Measurements from ENCODE around the gene NCKAP5L.
A peak's percentile ranks its signal among the peaks of the same experiment; 100 is the strongest.

Gene NCKAP5L

DNA sequence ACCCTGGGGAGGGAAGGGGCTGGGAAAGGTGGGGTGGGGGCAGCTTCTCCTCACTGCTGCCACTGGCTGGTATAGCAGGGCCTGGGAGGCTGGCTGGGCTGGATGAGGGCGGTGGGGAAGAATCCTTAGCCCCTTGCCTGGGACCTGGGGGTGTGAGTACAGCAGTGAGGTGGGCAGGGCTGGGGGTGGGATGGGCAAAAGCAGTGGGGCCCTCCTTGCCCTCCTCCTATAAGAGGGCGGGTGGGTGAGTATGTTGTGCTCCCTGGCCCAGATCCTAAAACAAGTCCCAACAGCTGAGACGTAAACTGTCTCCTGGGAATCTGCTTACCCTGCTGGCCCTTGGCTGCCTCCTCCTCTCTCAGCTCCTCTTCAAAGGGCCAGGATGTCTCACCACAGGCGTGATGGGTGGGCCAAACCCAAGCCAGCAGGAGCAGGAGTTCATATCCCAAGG is 2.2 kb downstream of the NCKAP5L start:
- no peak for DNase-seq (ENCODE audit: low spot score in 2 of 2)
- Mint-ChIP-seq H3K27ac (ENCODE audit: low read depth) (no peak overlapping the region), H3K27me3 (no peaks in the 10 kb centered on the region), H3K4me1 (peaks cover 52% of the 10 kb centered on the region), H3K36me3 (ENCODE audit: insufficient read depth) (peaks cover 9% of the 10 kb centered on the region), H3K9me3 (no peaks in the 10 kb centered on the region), H3K4me3 (no peak overlapping the region)
- ATAC-seq (replicated peaks; ENCODE audit: extremely low read depth, poor library complexity, severe bottlenecking), result no peak

DNA sequence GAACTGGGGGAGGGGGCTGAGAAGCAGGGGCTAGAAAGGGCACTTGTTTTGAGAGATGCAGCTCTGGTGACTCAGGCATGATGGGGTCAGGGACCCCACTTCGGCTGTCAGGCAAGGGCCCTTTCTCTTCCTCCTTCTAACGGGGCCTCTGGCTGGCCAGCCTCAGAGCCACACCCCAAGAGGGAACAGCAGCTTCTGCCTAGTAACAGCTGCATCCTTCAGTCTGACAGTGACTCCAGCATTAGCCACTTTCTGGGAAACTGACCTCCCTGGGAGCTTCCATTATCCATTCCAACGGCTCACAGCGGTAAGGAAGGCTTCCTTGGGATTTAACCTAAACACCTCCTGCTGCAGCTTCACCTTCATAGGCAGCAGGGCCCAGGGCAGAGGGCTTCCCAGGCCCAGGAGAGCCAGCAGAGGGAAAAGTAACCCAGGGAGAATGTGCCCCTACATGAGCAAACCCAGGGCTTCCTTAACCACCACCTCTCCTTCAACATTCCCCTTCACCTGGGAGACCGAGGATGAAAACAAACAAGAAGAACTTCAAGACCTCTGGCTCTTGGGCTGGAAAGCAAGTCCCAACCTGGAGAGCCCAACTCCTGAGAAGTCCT is 2.7 kb downstream of the NCKAP5L start:
- Mint-ChIP-seq H3K9me3 (no peaks in the 10 kb centered on the region), H3K36me3 (ENCODE audit: insufficient read depth) (peaks cover 9% of the 10 kb centered on the region), H3K4me3 (no peak overlapping the region), H3K4me1 (peaks cover 57% of the 10 kb centered on the region), H3K27ac (ENCODE audit: low read depth) (no peak overlapping the region), H3K27me3 (no peaks in the 10 kb centered on the region)
- DNase-seq (ENCODE audit: low spot score in 2 of 2) (no peak), ATAC-seq (replicated peaks; ENCODE audit: extremely low read depth, poor library complexity, severe bottlenecking) (no peak)

DNA sequence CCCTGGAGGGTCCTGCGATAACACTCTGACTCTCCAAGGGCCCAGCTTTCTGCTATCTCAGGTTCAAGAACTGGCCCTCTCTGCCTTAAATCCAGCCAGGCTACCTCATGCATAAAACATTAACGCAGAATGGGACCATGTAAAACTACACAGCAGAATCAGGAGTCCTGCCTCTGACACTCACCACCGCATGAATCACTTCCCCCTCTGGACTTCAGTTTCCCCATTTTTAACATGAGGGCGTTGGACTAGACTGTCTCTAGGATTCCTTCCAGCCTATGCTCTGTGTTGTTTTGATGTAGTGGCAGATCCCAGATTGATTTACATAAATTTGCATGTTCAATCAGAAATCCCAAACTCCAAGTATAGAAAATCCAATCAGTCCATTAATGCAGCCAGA is 3.3 kb downstream of the NCKAP5L start:
- Mint-ChIP-seq H3K27ac (ENCODE audit: low read depth) (no peak overlapping the region), H3K4me3 (no peak overlapping the region), H3K4me1 (peaks cover 57% of the 10 kb centered on the region), H3K36me3 (ENCODE audit: insufficient read depth) (peaks cover 9% of the 10 kb centered on the region), H3K27me3 (no peaks in the 10 kb centered on the region), H3K9me3 (no peaks in the 10 kb centered on the region)
- DNase-seq (ENCODE audit: low spot score in 2 of 2) (no peak), ATAC-seq (replicated peaks; ENCODE audit: extremely low read depth, poor library complexity, severe bottlenecking) (no peak)

DNA sequence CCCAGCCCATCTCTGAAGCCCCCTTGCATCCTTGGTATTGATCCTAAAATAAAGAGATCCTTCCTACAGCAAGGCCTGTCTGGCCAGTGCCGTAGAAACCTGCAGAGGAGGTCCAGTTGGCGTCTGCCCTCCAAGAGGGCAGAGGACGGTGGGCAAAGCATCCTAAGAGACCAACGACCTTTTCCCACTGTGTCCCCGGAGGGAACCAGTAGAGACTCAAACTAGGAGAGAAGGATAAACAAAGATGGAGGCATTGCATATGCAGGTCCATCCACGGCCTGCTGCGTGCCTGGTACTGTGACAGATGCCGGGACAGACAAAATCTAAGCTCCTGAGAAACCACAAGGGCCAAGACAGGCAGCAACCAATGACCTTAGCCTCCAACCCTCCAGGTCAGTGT is 3.8 kb downstream of the NCKAP5L start:
- no peaks in the 10 kb centered on the region for H3K27me3 Mint-ChIP-seq
- H3K4me1 Mint-ChIP-seq, result peaks cover 55% of the 10 kb centered on the region
- no peak overlapping the region for H3K4me3 Mint-ChIP-seq
- H3K36me3 Mint-ChIP-seq (ENCODE audit: insufficient read depth), result peaks cover 9% of the 10 kb centered on the region
- ATAC-seq (replicated peaks; ENCODE audit: extremely low read depth, poor library complexity, severe bottlenecking) (no peak), DNase-seq (ENCODE audit: low spot score in 2 of 2) (no peak)
- no peak overlapping the region for H3K27ac Mint-ChIP-seq (ENCODE audit: low read depth)
- no peaks in the 10 kb centered on the region for H3K9me3 Mint-ChIP-seq

DNA sequence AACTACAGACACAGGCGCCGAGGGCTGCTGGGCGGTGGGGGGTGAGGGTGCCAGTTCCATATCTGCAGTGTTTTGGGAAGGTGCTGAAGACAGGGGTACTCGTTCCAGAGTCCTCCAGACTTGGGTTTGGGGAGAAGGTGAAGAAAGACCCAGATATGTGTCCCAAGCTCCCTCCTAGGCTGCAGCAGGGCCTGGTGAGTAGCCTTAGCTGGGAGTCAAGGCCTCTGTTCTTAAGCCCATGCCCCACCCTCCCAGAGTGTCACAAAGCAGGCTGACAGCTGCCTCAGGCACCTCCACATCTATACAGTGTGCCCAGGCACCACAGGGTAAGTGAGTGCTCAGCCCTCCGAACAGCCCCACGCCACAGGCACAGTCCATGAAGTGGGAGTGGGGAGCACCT is 4.3 kb downstream of the NCKAP5L start:
- no peak overlapping the region for H3K4me3 Mint-ChIP-seq
- DNase-seq (ENCODE audit: low spot score in 2 of 2) (no peak), ATAC-seq (replicated peaks; ENCODE audit: extremely low read depth, poor library complexity, severe bottlenecking) (no peak)
- no peak overlapping the region for H3K27ac Mint-ChIP-seq (ENCODE audit: low read depth)
- no peaks in the 10 kb centered on the region for H3K27me3 Mint-ChIP-seq
- peaks cover 9% of the 10 kb centered on the region for H3K36me3 Mint-ChIP-seq (ENCODE audit: insufficient read depth)
- H3K4me1 Mint-ChIP-seq, result peaks cover 51% of the 10 kb centered on the region
- H3K9me3 Mint-ChIP-seq, result no peaks in the 10 kb centered on the region

DNA sequence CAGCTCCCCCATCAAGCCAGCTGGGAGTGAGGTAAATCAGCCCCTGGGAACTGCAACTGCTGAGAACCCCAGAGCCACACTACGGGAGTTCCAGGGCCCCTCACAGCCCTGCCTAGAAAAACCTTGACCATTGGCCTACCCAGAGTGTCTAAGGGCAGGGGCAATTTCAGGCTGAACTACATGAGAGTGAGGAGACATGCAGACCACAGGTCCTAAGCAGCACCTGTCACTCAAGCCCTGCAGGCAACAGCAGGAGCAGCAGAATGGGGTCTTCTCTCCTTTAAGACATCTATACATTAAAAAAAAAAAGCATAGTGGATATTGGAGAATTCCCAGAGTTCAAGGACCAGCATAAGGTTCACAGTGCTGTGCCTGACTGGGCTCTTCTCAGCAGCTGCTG is 4.9 kb downstream of the NCKAP5L start:
- ATAC-seq (replicated peaks; ENCODE audit: extremely low read depth, poor library complexity, severe bottlenecking), result no peak
- Mint-ChIP-seq H3K27me3 (no peaks in the 10 kb centered on the region), H3K36me3 (ENCODE audit: insufficient read depth) (peaks cover 6% of the 10 kb centered on the region), H3K27ac (ENCODE audit: low read depth) (peak overlapping the region; percentile 61), H3K9me3 (no peaks in the 10 kb centered on the region), H3K4me1 (peaks cover 45% of the 10 kb centered on the region), H3K4me3 (no peak overlapping the region)
- DNase-seq (ENCODE audit: low spot score in 2 of 2), result no peak

DNA sequence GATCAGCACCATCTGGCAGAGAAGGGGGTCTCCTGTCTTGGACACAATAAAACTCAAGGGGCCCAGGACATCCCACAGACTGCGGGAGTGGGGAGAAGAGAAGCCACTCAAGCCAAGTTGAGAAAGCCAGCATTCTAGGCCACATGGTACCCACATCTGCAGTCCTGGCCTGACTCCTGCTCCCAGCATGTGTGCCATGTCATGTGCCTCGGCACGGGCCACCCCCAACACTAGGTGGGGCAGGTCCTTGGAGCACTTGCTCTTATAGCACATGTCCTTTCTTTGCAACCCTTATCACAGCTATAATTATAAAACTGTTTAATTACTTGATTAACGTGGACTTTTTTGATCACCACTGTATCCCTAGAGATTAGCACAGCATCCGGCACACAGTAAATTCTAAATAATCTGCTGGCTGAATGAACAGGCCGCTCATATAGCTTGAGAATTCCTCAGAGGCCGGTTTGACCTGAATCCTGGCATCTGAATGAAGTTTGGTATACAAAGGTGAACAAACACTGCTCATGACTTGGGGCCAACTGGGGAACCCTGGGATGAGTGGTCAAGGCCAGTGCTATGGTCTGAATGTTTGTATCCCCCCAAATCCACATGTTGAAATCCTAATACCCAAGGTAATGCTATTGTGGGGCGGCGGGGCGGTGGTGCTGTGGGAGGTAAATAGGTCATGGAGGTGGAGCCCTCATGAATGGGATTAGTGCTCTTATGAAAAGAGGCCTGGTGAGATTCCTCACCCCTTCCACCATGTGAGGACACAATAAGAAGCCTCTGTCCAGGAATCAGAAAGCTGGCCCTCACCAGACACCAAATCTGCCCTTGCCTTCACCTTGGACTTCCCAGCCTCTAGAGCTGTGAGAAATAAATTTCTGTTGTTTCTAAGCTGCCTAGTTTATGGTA is 6.6 kb downstream of the NCKAP5L start:
- no peak overlapping the region for H3K27ac Mint-ChIP-seq (ENCODE audit: low read depth)
- peaks cover 32% of the 10 kb centered on the region for H3K4me1 Mint-ChIP-seq
- DNase-seq (ENCODE audit: low spot score in 2 of 2) (no peak), ATAC-seq (replicated peaks; ENCODE audit: extremely low read depth, poor library complexity, severe bottlenecking) (no peak)
- H3K9me3 Mint-ChIP-seq, result no peaks in the 10 kb centered on the region
- H3K4me3 Mint-ChIP-seq, result peak overlapping the region; percentile 30
- peaks cover 3% of the 10 kb centered on the region for H3K36me3 Mint-ChIP-seq (ENCODE audit: insufficient read depth)
- no peaks in the 10 kb centered on the region for H3K27me3 Mint-ChIP-seq

DNA sequence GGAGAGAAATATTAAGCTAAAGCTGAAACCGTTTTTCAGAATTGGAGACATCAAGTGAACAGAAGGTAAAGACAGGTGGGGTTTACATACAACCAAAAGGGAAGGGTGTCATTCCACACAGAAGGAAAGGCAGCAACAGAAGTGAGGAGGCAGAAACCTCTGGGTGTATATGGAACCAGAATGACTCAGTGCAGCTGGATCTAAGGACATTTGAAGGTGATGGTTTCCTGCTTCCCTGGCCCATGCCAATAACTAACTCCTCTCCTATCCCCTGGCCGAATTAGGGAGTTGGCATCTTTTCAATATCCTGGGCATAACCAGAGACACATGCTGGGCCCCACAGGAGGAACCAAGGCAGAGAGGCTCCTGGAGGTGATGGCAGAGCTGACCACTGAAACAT is 8.4 kb downstream of the NCKAP5L start:
- Mint-ChIP-seq H3K9me3 (no peaks in the 10 kb centered on the region), H3K27me3 (no peaks in the 10 kb centered on the region), H3K27ac (ENCODE audit: low read depth) (no peak overlapping the region), H3K4me3 (no peak overlapping the region), H3K4me1 (peaks cover 25% of the 10 kb centered on the region), H3K36me3 (ENCODE audit: insufficient read depth) (peaks cover 7% of the 10 kb centered on the region)
- DNase-seq (ENCODE audit: low spot score in 2 of 2) (no peak), ATAC-seq (replicated peaks; ENCODE audit: extremely low read depth, poor library complexity, severe bottlenecking) (no peak)

DNA sequence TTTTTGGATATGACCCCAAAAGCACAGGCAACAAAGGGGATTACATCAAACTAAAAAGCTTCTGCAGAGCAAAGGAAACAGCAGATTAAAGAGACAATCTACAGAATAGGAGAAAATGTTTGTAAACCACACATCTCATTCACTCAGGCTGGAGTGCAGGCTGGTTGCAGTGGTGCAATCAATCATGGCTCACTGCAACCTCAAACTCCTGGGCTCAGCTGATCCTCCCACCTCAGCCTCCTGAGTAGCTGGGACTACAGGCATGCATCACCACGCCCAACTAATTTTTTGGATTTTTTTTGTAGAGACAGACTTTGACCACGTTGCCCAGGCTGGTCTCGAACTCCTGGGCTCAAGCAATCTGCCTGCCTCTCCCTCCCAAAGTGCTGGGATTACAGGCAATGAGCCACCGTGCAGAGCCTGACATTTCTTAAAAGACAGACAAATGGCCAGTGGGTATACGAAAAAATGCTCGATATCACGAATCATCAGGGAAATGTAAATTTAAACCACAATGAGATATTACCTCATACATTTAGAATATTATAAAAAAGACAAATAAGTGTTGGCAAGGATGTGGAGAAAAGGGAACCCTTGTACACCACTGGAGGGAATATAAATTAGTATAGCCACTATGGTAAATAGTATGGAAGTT is 9.8 kb downstream of the NCKAP5L start:
- Mint-ChIP-seq H3K9me3 (no peaks in the 10 kb centered on the region), H3K4me1 (peaks cover 24% of the 10 kb centered on the region), H3K27me3 (no peaks in the 10 kb centered on the region), H3K27ac (ENCODE audit: low read depth) (no peak overlapping the region), H3K4me3 (no peak overlapping the region), H3K36me3 (ENCODE audit: insufficient read depth) (peaks cover 7% of the 10 kb centered on the region)
- no peak for ATAC-seq (replicated peaks; ENCODE audit: extremely low read depth, poor library complexity, severe bottlenecking)
- no peak for DNase-seq (ENCODE audit: low spot score in 2 of 2)

DNA sequence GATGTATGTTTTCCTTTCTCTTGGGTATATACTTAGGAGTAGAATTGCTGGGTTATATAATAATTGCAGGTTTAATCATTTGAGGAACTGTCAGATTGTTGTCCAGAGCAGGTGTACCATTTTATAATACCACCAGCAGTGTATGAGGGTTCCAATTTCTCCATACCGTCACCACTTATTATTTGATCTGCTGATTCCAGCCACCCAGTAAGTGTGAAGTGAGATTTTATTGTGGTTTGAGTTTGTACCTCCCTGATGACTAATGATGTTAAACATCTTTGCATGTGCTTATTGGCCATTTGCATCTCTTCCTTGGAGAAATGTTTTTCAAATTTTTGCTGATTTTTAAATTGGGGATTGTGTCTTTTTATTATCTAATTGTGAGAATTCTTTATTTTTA is 15.1 kb downstream of the NCKAP5L start:
- Mint-ChIP-seq H3K27me3 (no peaks in the 10 kb centered on the region), H3K4me1 (peaks cover 15% of the 10 kb centered on the region), H3K27ac (ENCODE audit: low read depth) (no peak overlapping the region), H3K36me3 (ENCODE audit: insufficient read depth) (peaks cover 10% of the 10 kb centered on the region), H3K4me3 (no peak overlapping the region), H3K9me3 (no peaks in the 10 kb centered on the region)
- ATAC-seq (replicated peaks; ENCODE audit: extremely low read depth, poor library complexity, severe bottlenecking) (no peak), DNase-seq (ENCODE audit: low spot score in 2 of 2) (no peak)

DNA sequence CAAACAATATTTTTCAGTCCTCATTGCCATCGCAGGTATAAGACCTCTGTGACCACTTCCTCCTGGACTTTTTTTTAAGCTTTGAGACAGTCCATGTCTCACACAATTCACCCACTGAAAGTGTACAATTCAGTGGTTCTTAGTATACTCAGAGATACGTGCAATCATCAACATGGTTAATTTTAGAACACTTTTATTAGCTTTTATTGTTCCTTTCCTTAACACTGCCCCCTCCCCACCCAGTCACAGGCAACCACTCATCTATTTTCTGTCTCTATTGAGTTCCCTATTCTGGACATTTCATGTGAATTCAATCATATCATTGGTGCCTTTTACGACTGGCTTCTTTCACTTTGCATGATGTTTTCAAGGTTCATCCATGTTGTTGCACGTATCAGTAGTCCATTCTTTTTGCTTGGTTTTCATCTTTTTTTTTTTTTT is 16.2 kb downstream of the NCKAP5L start:
- no peak overlapping the region for H3K4me3 Mint-ChIP-seq
- ATAC-seq (replicated peaks; ENCODE audit: extremely low read depth, poor library complexity, severe bottlenecking) (no peak), DNase-seq (ENCODE audit: low spot score in 2 of 2) (no peak)
- H3K27me3 Mint-ChIP-seq, result no peaks in the 10 kb centered on the region
- peaks cover 15% of the 10 kb centered on the region for H3K4me1 Mint-ChIP-seq
- no peak overlapping the region for H3K27ac Mint-ChIP-seq (ENCODE audit: low read depth)
- no peaks in the 10 kb centered on the region for H3K9me3 Mint-ChIP-seq
- peaks cover 10% of the 10 kb centered on the region for H3K36me3 Mint-ChIP-seq (ENCODE audit: insufficient read depth)

DNA sequence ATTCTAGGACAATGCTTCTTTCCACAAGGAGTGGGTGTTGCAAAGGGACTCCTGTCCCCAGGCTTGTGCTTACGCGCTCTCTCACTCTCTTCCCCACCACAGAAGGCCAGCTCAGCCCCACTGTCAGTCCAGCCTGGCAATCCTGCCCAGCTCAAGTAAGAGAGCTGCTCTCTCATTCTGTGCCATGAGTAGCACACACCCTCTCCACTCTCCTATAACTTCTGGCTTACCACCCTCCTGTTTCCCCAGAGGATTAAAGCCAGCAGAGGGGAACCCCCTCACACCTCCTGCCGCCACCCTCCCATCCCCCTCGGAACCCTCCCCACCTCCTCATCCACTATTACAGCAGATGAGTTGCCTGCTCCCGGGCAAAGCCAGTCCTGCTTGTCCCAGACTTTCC is 17.1 kb downstream of the NCKAP5L start:
- H3K4me1 Mint-ChIP-seq, result peaks cover 15% of the 10 kb centered on the region
- H3K27ac Mint-ChIP-seq (ENCODE audit: low read depth), result no peak overlapping the region
- ATAC-seq (replicated peaks; ENCODE audit: extremely low read depth, poor library complexity, severe bottlenecking) (no peak), DNase-seq (ENCODE audit: low spot score in 2 of 2) (no peak)
- H3K36me3 Mint-ChIP-seq (ENCODE audit: insufficient read depth), result peaks cover 8% of the 10 kb centered on the region
- H3K27me3 Mint-ChIP-seq, result no peaks in the 10 kb centered on the region
- H3K4me3 Mint-ChIP-seq, result no peak overlapping the region
- no peaks in the 10 kb centered on the region for H3K9me3 Mint-ChIP-seq

Measured in central memory CD8-positive, alpha-beta T cell (primary cell).